Subcutaneous abdominal adipose tissue (tissue), 5 donors: ENCODE measurements around the gene LPP.

Experiments
- H3K27ac ChIP-seq: one replicate; pipeline ENCODE4 v1.7.0; 2013; ENCODE audit warnings: low read depth, mild to moderate bottlenecking, inconsistent platforms, low read length, moderate library complexity
- H3K27me3 ChIP-seq, 5 donors: one replicate each; pipeline ENCODE4 v1.7.0; 2013; ENCODE audit warnings: low read length in 5 of 5, inconsistent platforms in 1 of 5; ENCODE audit not compliant: control insufficient read depth in 5 of 5, insufficient read depth in 4 of 5
- H3K36me3 ChIP-seq, 5 donors: one replicate each; pipeline ENCODE4 v1.7.0; 2013; ENCODE audit warnings: low read length in 5 of 5; ENCODE audit not compliant: control insufficient read depth in 5 of 5, insufficient read depth in 5 of 5
- H3K4me1 ChIP-seq, 5 donors: one replicate each; pipeline ENCODE4 v1.7.0; 2013; ENCODE audit warnings: low read length in 5 of 5, mild to moderate bottlenecking in 3 of 5, moderate library complexity in 1 of 5; ENCODE audit not compliant: control insufficient read depth in 5 of 5, insufficient read depth in 5 of 5
- H3K4me3 ChIP-seq, 5 donors: one replicate each; pipeline ENCODE4 v1.7.0; 2013; ENCODE audit warnings: low read length in 5 of 5, low read depth in 1 of 5
- H3K9ac ChIP-seq, 5 donors: one replicate each; pipeline ENCODE4 v1.7.0; 2013; ENCODE audit warnings: low read length in 5 of 5, mild to moderate bottlenecking in 4 of 5, moderate library complexity in 3 of 5
- H3K9me3 ChIP-seq, 5 donors: one replicate each; pipeline ENCODE4 v1.7.0; 2013; ENCODE audit warnings: low read length in 5 of 5; ENCODE audit not compliant: control insufficient read depth in 5 of 5
- donor health status: healthy.
- donor health status: healthy.
- donor health status: healthy.
- donor health status: healthy.
- donor health status: healthy.

LPP gene

GRCh38 chr3:188557235-188557634, 403.3 kb downstream of the LPP start:
- Histone ChIP-seq H3K4me3 (no peak overlapping the region), H3K27ac (no peak overlapping the region), H3K9ac (no peak overlapping the region), H3K4me1 (peaks cover 0 to 5% (median 0%) of the 10 kb centered on the region in 5 donors), H3K36me3 (no peaks in the 10 kb centered on the region), H3K9me3 (no peaks in the 10 kb centered on the region), H3K27me3 (no peaks in the 10 kb centered on the region)

DNA sequence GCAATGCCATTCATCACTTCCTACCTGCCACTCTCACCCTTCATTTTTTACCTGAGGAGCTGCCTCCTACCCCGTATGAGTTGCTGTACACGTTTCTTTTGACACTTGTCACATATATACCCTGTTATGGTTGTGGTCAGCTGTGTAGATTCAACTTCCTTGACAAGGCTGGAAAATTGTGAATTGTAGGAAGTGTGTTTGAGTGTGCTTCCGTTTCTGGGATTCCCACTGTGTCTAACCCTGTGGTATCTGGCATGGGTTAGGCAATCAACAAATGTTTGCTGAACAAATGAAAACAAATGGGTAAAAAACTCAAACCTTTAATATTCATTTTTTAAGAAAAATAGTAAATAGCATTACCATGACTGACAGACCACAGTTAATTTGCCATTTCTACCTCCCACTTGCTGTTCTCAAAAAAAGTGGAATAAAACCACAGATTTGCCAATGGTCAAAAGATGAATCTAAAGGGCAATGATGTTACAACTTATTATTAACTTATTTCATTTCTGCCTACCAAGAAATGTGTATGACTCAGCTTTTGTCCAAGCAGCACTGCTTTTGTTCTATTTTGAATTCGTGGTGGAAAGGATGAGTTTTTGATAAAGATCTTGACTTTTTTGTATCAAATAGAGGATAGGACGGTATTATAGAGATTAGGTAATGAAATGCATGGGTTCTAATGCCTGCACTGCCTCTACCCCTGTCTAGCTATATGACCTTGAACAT, 404.6 kb downstream of the LPP start:
- no peak overlapping the region for H3K9ac ChIP-seq
- H3K9me3 ChIP-seq = no peaks in the 10 kb centered on the region
- no peak overlapping the region for H3K4me3 ChIP-seq
- no peaks in the 10 kb centered on the region for H3K27me3 ChIP-seq
- H3K4me1 ChIP-seq = peaks cover 0 to 5% (median 0%) of the 10 kb centered on the region in 5 donors
- H3K27ac ChIP-seq = no peak overlapping the region
- no peaks in the 10 kb centered on the region for H3K36me3 ChIP-seq

DNA sequence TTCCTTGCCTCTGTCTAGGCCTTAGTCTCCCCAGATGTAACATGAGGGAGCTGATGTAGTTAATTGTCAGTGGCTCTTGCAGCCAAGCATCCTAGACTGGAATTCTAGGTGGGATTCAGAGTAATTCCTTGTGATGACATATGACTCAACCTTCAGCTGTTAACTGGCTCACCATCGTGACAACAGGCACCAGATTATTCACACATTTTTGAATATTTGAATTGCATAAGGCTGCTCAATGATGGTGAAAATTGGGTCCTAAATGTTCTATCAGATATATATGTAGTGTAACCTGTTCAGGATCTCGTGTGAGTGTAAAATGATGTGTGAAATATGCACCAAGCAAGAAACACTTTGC, 405.1 kb downstream of the LPP start:
- no peaks in the 10 kb centered on the region for H3K9me3 ChIP-seq
- no peaks in the 10 kb centered on the region for H3K27me3 ChIP-seq
- H3K36me3 ChIP-seq = no peaks in the 10 kb centered on the region
- H3K4me1 ChIP-seq = peaks cover 0 to 5% (median 0%) of the 10 kb centered on the region in 5 donors
- no peak overlapping the region for H3K27ac ChIP-seq
- H3K4me3 ChIP-seq = no peak overlapping the region
- no peak overlapping the region for H3K9ac ChIP-seq

DNA sequence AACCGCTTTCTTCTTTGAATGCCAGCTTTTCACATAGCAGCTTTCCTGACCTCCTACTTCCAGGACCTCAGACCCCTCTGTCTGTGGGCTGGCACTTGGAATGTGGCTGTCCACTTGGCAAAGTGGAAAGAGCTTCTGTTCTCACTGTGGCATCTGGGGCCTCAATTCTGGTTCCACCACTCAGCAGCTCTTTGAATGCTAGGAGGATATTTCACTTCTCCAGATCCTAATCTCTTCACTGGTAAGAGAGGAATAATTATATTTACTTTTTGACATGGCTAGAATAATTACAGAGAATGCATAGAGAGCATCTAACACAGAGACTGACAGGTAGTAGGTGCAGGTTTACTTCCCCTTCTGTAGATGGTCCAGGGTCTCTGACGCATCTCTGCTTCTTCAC, 405.9 kb downstream of the LPP start:
- Histone ChIP-seq H3K4me1 (peaks cover 0 to 5% (median 0%) of the 10 kb centered on the region in 5 donors), H3K36me3 (no peaks in the 10 kb centered on the region), H3K27ac (no peak overlapping the region)

DNA sequence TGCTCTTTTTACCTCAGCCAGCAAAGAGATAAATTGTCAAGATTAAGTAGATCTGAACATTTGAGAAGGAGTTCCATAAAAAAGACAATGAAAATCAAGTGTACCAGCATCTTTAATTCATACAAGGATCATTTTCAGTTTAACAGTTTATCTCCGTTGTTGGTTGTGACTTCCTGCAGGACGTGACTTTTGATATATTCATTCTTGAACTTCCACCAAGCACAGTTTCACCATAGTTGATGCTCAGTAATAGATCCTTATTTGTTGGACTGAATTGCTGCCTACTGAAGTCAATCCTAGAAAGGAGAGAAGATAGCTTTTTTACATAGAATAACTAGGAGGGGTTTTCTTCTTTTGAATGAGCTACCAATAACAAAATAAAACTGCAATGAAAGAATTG, 408.2 kb downstream of the LPP start:
- H3K4me1 ChIP-seq = peaks cover 0 to 5% (median 0%) of the 10 kb centered on the region in 5 donors
- H3K9me3 ChIP-seq = no peaks in the 10 kb centered on the region
- H3K27ac ChIP-seq = no peak overlapping the region
- no peak overlapping the region for H3K9ac ChIP-seq
- no peaks in the 10 kb centered on the region for H3K36me3 ChIP-seq
- no peak overlapping the region for H3K4me3 ChIP-seq
- H3K27me3 ChIP-seq = no peaks in the 10 kb centered on the region

More for the DNA sequence above, 405.9 kb downstream of the LPP start:
- H3K27me3 ChIP-seq = no peaks in the 10 kb centered on the region
- no peak overlapping the region for H3K9ac ChIP-seq
- no peak overlapping the region for H3K4me3 ChIP-seq
- H3K9me3 ChIP-seq = no peaks in the 10 kb centered on the region

GRCh38 chr3:188567478-188568195, 413.7 kb downstream of the LPP start:
- Histone ChIP-seq H3K9me3 (no peaks in the 10 kb centered on the region), H3K27me3 (no peaks in the 10 kb centered on the region), H3K4me3 (no peak overlapping the region), H3K36me3 (no peaks in the 10 kb centered on the region), H3K4me1 (peaks cover 0 to 6% (median 0%) of the 10 kb centered on the region in 5 donors), H3K9ac (no peak overlapping the region), H3K27ac (no peak overlapping the region)

- peaks cover 0 to 6% (median 0%) of the 10 kb centered on the region in 5 donors for H3K4me1 ChIP-seq
- no peak overlapping the region for H3K27ac ChIP-seq
- H3K36me3 ChIP-seq = no peaks in the 10 kb centered on the region
- H3K27me3 ChIP-seq = no peaks in the 10 kb centered on the region
- no peak overlapping the region for H3K9ac ChIP-seq
- no peaks in the 10 kb centered on the region for H3K9me3 ChIP-seq
- H3K4me3 ChIP-seq = peak overlapping the region in 1 of 5 donors; percentile 4
Observed at GRCh38 chr3:188568736-188569135, 414.8 kb downstream of the LPP start.

DNA sequence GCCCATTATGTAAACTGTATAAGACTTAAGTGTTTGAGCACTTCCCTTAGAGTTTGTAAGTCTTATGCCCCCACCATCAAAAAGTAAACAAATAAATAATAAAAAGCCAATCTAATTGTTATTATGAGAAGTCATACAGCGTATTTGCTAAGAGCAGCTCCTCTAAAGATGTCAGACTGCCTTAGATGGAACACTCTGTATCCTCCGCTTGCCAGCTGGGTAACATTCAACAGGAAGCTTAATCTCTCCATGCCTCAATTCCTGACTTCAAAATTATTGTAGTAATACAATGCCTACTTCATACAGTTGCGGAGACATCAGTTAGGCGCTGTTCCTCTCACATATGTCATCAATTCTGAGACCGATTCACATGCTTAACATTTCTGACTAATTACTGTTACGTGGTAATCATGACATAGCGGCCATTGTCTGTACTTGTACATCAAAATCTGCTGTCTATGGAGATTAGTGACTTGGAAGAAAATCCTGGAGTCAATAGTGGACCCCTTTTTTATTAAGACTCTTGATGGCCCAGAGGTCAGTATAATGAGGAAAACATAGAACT, 417.7 kb downstream of the LPP start:
- no peaks in the 10 kb centered on the region for H3K9me3 ChIP-seq
- H3K36me3 ChIP-seq = no peaks in the 10 kb centered on the region
- H3K9ac ChIP-seq = no peak overlapping the region
- H3K27ac ChIP-seq = no peak overlapping the region
- no peaks in the 10 kb centered on the region for H3K27me3 ChIP-seq
- H3K4me3 ChIP-seq = no peak overlapping the region
- peaks cover 0 to 7% (median 0%) of the 10 kb centered on the region in 5 donors for H3K4me1 ChIP-seq

- no peaks in the 10 kb centered on the region for H3K36me3 ChIP-seq
- H3K4me3 ChIP-seq = no peak overlapping the region
- H3K9me3 ChIP-seq = no peaks in the 10 kb centered on the region
- H3K4me1 ChIP-seq = peaks cover 0 to 11% (median 0%) of the 10 kb centered on the region in 5 donors
- H3K9ac ChIP-seq = no peak overlapping the region
- no peaks in the 10 kb centered on the region for H3K27me3 ChIP-seq
- no peak overlapping the region for H3K27ac ChIP-seq
Observed at GRCh38 chr3:188573291-188573940, 419.5 kb downstream of the LPP start.

- Histone ChIP-seq H3K4me1 (peaks cover 2 to 13% (median 5%) of the 10 kb centered on the region in 5 donors), H3K36me3 (no peaks in the 10 kb centered on the region), H3K27me3 (no peaks in the 10 kb centered on the region), H3K9me3 (no peaks in the 10 kb centered on the region), H3K4me3 (no peak overlapping the region), H3K27ac (no peak overlapping the region), H3K9ac (no peak overlapping the region)
Observed at GRCh38 chr3:188573956-188574355, 420.0 kb downstream of the LPP start.
